Retinal pigment epithelial cell (primary cell): ENCODE data around the gene RMND1.

Source experiments
- DNase-seq: peaks from one replicate; pipeline ENCODE4 v3.0.0-alpha.2; 2010; ENCODE audit warnings: low read depth
- H3K4me3 ChIP-seq: 2 replicates; pipeline ENCODE4 v1.5.1; 2011; ENCODE audit warnings: mild to moderate bottlenecking, low read length, control low read depth, moderate library complexity
- TF ChIP-seq, protein P1 (sequence below): conservative IDR thresholded peaks from 2 replicates; pipeline ENCODE4 v1.5.1; 2011; ENCODE audit warnings: low read depth, low read length, control low read depth, inconsistent platforms

Gene RMND1

DNA sequence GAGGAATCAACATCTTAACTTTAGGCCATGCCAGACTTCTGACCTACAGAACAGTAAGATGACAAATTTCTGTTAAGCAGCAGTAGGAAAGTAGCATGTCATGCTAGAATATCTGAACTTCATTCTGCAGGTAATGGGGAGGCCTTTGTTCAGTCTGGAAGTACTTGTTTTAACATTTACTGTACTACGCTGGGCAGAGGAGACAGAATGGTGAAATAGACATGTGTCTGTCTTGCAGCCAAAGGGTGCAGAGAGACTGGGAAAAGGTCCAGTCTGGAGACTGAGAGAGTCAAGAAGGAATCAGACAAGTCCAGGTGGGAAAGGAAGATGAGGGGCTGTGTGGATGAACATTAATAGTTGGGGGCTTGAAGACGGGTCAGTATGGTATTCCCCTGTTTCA, 43.1 kb downstream of the RMND1 start:
- DNase-seq: no peak
- H3K4me3 ChIP-seq: no peak overlapping the region
- TF ChIP-seq, protein P1, sequence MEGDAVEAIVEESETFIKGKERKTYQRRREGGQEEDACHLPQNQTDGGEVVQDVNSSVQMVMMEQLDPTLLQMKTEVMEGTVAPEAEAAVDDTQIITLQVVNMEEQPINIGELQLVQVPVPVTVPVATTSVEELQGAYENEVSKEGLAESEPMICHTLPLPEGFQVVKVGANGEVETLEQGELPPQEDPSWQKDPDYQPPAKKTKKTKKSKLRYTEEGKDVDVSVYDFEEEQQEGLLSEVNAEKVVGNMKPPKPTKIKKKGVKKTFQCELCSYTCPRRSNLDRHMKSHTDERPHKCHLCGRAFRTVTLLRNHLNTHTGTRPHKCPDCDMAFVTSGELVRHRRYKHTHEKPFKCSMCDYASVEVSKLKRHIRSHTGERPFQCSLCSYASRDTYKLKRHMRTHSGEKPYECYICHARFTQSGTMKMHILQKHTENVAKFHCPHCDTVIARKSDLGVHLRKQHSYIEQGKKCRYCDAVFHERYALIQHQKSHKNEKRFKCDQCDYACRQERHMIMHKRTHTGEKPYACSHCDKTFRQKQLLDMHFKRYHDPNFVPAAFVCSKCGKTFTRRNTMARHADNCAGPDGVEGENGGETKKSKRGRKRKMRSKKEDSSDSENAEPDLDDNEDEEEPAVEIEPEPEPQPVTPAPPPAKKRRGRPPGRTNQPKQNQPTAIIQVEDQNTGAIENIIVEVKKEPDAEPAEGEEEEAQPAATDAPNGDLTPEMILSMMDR: no peak

DNA sequence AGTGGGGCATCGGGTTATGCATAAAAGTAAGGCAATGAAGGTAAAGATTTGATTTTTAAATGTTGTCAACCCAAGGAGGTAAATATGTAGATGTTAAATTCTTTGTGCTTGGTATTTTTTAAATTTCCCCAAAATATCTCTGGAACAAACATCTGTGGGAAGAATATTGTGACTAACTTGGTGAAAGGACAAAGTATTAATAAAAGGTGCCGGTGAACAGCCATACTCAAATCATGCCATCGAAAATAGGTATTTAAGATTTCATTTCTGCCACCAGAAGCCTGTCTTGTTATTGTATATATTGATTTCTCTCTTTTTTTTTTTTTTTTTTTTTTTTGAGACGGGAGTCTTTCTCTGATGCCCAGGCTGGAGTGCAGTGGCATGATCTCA, 48.0 kb downstream of the RMND1 start:
- H3K4me3 ChIP-seq: no peak overlapping the region
- TF ChIP-seq, protein P1: no peak
- DNase-seq: no peak

DNA sequence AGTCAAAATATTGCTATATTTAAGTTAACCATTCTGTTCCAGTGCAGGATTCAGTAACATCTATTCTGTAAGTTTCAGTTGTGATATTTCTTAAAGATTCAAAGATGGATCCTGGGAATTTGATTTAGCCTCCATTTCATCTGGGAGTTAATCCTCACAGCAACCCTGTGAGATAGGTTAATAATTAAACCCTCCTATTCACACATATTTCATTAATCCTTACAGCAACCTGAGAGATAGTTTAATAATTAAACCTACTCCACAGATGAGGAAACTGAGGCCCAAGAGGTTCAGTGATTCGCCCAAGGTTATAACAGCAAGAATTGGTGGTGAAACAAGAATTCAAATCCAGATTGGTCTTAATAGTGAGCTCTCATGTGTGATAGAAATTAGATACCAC, 49.7 kb downstream of the RMND1 start:
- TF ChIP-seq, protein P1: no peak
- DNase-seq: no peak
- no peak overlapping the region for H3K4me3 ChIP-seq

DNA sequence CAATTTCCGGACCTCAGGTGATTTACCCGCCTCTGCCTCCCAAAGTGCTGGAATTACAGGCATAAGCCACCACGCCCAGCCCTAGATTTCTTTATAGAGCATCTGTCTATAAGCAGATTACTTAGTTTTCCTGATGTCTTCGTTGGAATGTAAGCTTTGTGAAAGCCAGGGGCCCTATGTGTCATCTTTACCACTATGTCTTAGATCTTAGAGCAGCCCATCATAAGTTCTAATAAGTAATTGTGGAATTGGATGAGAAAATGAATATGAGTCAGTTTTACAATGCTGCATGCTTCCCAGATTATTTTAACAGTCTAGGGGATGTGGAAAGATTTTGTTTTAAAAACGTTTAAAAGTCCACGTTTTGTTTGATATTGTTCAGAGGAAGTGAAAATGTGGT, 51.5 kb downstream of the RMND1 start:
- DNase-seq: no peak
- TF ChIP-seq, protein P1: no peak
- no peak overlapping the region for H3K4me3 ChIP-seq

DNA sequence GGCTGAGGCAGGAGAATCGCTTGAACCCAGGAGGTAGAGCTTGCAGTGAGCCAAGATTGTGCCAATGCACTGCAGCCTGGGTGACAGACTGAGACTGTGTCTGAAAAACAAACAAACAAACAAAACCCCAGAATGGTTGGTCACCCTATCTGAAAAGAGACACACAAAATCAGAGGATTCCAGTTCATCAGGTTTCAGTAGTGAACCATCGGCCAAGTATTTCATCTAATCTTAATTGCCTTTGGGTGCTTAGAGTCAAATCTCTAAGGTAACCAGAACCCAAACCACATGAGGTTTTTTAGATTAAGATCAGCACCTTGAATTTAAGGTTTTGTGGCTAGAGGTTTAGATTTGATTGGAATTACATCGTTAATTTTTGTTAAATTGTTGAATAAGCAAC, 52.2 kb downstream of the RMND1 start:
- H3K4me3 ChIP-seq: no peak overlapping the region
- no peak for DNase-seq
- TF ChIP-seq, protein P1: no peak

DNA sequence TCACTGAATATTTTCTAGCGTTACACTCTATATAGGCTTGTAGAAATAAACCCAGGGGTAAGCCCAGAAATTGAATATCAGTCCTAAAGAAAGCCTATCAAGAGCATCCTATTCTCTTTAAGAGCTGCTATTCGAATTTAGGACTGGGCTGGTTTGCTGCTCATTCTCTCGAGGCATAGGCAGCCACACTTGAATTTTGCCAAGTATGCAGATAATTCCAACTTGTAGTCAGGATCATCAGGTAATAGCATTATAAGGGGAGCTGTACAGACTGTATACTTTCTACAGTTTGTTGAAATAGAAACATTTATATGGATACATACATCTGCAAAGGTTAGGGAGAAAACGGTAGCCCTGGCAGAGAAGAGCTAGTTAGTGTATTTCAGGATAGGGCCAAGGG, 58.5 kb downstream of the RMND1 start:
- H3K4me3 ChIP-seq: no peak overlapping the region
- DNase-seq: no peak
- TF ChIP-seq, protein P1: no peak

DNA sequence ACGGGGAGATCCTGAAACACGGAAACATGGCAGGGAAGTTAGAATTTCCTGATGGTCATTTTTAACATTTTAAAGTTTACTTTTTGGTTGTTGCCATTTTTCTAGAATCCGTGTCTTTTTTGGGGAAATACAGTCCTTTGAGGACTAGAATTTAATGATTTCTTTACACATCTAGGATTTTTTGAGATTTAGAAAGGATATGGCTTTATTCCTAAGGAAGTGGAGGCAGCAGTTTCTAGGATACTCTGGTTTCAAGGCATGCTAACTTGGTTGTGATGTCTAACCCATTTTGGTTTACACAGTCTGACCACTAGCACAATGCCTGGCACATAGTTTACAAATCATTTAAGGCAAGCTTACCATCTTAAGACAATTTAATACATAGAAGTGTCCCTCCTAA, 59.5 kb downstream of the RMND1 start:
- peak overlapping the region; percentile 60 for H3K4me3 ChIP-seq
- no peak for DNase-seq
- TF ChIP-seq, protein P1: no peak
